SKM-1 treated with dmso at 0.1 percent for 144 hours (cell line): Measurements from ENCODE around the gene PDCD1LG2.
"Not testable (repeated sequence)": the region's sequence is repeated elsewhere in the genome, so short reads cannot be mapped to it uniquely, and the experiment has no call there.

Experiments used
- DNase-seq: peaks from one replicate; lab custom pipeline; 2025; ENCODE audit not compliant: unreplicated experiment; lab: John Stamatoyannopoulos, UW

Gene PDCD1LG2

DNA sequence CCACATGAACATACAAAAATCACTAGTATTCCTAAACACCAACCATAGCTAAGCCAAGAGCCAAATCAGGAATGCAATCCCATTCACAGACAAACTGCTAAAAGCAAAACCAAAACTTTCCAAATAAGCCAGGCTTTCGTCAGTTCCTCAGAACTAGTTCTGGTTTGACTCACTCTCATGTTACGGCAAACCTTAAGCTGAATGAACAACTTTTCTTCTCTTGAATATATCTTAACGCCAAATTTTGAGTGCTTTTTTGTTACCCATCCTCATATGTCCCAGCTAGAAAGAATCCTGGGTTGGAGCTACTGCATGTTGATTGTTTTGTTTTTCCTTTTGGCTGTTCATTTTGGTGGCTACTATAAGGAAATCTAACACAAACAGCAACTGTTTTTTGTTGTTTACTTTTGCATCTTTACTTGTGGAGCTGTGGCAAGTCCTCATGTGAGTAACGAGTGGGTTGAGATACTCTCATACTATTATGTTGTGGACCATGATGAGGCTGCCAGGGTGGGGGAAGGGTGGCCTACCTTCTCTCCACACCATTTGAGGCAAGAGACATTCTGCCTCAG is at the start of gene PDCD1LG2:
Gene PDCD1LG2 (plus strand): TSS at position 172 of the 572 bp plus-strand sequence. CDS start 12,016 bp downstream, outside the sequence.
- DNase-seq, result no peak

DNA sequence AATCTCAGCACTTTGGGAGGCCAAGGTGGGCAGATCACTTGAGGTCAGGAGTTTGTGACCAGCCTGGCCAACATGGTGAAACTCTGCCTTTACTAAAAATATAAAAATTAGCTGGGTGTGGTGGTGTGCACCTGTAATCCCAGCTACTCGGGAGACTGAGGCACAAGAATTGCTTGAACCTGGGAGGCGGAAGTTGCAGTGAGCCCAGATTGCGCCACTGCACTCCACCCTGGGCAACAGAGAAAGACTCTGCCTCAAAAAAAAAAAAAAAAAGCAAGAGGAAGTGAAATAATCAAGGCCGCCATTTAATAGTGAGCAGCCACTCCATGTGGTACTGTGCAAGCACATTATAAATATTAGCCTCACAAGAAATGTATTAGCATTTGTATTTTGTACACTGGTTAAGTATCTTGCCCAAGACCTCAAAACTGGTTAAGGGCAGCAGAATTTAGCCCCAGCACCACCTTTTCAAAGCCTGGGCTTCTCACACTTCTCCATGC is 45.5 kb upstream of the PDCD1LG2 start:
- DNase-seq, result not testable (repeated sequence)

DNA sequence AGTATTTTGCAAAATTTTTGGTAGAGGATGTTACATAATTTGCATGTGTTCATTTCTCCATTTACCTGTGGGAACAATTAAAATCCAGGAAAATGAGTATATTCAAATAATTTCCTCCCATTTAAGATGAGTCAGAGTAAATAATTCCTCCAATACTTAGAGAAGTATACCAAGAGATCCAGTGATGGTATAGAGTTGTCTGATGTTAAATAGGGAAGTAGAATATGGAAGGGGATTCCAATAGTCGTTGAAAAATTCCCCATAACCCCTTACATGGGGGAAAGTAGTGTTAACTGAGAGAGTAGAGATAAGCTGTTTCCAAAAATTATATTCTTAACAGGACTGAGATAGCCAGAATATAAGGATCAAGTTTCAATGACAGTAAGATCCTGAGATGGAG is 44.3 kb upstream of the PDCD1LG2 start:
- no peak for DNase-seq

DNA sequence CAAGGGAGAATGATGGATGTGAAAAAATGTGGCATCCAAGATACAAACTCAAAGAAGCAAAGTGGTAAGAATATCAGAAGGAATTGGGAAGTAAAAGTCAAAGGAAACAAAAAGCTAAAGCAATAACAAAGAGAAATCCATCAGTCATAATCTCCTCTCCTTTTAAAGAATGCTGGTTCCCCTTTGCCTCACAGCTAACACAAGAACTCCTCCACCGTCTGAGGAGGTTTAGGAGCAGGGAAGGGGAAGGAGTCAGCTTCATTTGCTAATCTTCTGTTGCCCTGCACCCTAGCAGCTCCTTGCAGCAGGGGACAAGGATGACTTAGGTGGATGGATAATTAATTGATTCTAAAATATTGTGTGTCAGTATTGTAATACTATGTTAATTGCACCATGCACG is 43.6 kb upstream of the PDCD1LG2 start:
- DNase-seq, result no peak

DNA sequence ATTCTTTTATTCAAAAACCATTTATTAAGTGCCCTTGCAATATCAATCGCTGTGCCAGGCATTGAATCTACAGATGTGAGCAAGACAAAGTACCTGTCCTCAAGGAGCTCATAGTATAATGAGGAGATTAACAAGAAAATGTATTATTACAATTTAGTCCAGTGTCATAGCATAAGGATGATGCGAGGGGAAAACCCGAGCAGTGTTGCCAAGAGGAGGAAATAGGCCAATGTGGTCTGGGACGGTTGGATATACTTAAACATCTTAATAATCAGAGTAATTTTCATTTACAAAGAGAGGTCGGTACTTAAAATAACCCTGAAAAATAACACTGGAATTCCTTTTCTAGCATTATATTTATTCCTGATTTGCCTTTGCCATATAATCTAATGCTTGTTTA is 41.5 kb upstream of the PDCD1LG2 start:
- no peak for DNase-seq

DNA sequence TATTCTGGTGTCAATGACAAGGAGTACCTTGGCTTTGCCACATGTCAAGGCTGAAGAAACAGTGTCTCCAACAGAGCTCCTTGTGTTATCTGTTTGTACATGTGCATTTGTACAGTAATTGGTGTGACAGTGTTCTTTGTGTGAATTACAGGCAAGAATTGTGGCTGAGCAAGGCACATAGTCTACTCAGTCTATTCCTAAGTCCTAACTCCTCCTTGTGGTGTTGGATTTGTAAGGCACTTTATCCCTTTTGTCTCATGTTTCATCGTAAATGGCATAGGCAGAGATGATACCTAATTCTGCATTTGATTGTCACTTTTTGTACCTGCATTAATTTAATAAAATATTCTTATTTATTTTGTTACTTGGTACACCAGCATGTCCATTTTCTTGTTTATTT is 40.2 kb upstream of the PDCD1LG2 start:
- DNase-seq, result no peak

DNA sequence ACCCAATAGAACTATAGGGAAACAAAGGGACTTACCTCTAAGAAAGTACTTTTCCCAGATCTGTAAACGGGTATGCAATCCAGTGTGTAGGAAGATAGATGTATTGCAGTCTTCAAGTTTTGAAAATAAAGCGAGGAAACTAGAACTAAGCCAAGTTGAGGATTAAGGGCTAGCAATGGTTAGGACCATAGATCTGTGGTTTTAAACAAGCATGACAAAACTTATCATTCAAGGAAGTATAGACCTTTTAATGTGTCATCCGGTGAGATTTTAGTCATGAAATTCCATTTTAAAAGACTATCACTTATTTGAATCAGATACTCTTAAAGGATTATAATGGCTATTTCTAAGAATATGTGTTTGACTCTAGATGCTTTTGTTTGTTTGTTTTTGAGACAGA is 39.5 kb upstream of the PDCD1LG2 start:
- DNase-seq, result no peak

DNA sequence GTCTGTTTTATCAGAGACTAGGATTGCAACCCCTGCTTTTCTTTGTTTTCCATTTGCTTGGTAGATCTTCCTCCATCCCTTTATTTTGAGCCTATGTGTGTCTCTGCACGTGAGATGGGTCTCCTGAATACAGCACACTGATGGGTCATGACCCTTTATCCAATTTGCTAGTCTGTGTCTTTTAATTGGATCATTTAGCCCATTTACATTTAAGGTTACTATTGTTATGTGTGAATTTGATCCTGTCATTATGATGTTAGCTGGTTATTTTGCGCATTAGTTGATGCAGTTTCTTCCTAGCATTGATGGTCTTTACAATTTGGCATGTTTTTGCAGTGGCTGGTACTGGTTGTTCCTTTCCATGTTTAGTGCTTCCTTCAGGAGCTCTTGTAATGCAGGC is 34.7 kb upstream of the PDCD1LG2 start:
- not testable (repeated sequence) for DNase-seq

DNA sequence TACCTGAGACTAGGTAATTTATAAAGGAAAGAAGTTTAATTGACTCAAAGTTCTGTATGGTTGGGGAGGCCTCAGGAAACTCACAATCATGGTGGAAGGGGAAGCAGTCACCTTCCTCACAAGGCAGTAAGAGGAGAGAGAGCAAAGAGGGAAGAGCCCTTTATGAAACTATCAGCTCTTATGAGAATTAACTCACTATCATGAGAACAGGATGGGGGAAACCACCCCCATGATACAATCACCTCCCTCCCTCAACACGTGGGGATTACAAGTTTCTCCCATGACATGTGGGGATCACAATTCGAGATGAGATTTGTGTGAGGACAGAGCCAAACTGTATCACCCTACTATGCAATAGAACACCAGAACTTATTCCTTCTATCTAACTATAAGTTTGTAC is 32.1 kb upstream of the PDCD1LG2 start:
- DNase-seq, result no peak

DNA sequence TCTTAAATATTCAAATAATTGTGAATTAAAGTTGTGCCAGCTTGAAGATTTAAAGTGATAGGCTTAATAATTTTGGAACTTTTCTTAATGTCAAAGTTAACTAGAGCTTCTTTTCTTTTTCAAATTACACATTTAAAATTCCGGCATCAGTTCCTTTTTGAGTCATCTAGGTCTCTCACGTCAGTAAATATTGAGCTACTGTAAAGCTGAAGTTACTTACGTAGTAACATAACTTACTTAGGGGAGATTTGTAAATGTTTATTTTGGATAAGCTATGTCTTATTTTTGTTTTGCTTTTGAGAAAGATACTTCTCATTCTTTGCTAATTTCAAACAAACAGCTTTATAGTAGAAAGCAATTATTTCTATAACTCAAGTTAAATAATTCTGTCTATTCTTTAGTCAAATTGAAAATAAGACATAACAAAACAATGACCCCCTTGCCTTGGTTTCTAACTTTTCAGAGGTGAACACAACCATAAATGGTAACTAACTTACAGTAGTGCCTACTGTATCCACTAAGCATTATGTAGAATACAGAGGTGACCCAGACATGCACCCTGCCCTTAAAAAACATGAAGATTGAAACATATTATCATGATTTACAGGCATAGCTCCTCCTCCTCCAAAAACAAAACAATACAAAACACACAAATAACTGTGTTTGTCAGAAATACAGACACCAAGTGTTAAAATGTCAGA is 30.2 kb upstream of the PDCD1LG2 start:
- DNase-seq, result no peak

DNA sequence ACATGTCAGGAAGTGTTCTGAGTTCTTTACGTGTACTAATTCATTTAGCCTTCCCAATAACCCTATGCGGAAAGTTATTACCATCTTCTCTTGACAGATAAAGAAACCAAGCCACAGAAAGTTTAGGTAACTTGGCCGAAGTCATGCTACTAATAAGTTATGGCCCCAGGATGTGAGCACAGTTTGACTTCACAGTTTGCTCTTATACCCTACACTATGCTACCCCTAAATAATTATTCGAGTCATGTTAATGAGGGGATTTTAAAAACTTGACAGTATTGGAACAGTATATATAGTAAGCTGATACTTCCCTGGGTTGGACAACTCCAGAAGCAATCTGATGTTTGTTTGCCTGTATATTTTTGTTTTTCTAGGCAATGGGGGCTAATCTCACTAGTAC is 29.4 kb upstream of the PDCD1LG2 start:
- no peak for DNase-seq

DNA sequence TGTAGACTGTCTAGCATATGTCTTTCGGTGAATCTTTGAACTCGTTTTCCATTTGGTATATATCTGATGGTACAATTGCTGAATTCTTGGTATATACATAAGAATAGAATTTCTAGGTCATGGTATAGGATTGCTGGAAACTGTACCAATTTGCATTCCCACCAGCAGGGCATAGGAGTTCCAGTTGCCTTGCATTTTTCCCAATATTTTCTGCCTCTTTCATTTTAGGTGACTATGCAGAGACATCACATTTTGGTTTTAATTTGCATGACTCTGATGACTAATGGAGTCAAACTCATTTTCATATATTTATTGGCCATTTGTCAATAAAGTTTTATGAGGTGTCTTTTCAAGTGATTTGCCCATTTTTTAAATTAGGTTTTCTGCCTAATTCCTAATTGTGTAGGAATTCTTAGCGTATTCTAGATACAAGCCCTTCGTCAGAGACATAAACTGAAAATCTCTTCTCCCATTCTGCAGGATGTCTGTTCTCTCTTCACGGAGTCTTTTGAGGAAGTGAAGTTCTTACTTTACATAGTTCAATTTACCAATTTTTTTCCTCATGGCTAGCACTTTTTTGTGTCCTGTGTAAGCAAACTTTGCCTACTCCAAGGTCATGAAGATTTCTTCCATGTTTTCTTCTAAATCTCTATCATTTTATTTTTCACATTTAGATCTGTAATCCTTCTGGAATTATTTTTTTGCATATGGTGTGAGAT is 28.9 kb upstream of the PDCD1LG2 start:
- no peak for DNase-seq

DNA sequence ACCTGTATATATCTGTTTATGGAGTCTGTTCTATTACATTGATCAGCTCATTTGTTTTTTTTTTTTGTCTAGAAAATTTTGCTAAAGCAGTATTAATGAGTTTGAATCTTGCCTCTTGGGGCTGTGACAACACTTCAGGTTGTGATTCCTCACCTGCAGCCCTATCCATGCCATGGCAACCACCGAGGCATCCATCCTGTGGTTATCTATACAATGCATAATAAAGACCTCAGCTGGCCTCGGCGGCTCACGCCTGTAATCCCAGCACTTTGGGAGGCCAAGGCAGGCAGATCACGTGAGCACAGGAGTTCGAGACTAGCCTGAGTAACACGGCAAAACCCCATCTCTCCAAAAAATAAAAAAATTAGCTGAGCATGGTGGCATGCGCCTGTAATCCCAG is 28.1 kb upstream of the PDCD1LG2 start:
- no peak for DNase-seq

DNA sequence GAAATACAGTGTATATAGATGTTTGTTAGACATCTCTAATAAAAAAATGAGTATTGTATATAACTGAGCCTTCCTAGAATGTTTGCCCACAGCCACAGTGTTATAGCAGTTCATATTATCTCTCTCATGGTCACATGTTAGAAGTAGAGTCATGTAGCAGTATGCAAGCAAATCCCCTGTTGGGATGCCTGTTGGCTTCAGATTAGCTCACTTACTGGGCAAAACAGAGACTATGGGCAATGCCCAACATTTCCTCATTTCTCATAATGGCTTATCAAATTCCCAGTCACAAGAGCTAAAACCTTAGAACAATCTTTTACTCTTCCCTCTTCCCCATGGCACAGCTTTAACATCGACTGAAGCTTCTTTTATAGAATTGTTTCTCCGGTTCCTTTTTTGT is 27.0 kb upstream of the PDCD1LG2 start:
- no peak for DNase-seq

DNA sequence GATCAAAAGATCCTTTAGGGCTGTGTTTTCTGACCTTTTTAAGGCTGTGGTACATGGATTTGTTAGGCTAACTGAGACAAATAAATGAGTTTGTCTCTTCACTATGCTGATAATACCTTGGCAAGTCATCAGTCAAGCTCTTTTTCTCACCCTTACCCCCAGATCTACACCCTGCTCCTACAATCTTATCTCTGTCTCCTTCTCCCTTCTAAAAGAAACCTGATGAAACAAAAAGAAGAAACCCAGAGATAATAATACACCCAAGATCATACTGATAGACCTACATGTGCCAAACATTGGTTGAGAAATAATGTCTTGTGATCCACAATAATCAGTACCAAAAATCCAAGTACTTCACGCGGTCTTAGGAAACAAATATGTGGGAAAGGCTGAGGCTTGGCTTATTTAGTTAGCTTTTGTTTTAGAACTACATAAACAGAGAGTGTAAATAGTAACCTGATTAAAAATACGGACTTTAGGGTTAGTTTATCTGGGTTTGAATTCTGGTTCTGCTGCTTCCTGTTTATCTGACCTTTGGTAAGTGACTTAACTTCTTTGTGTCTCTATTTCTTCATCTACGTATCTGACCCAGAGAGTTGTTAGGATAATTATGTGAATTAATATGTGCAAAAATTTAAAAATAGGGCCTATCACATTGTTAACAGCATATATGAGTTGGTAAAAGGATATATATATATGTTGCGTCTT is 24.8 kb upstream of the PDCD1LG2 start:
- no peak for DNase-seq

DNA sequence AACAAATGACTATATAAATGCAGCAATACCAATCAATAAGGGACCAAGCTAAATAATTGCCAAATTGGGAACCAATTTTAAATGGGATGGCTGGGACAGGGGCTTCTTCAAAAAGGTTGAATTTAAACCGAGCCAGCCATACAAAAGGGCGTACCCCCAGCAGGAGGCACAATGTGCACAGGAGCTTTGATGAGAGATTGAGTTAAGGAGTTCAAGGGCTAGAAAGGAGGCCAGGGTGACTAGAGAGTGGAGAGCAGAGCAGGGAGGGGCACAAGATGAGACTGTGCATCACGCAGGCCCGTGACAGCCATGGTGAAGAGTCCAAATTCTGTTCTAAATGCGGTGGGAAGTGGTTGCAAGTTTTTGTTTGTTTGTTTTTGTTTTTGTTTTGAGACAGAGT is 23.3 kb upstream of the PDCD1LG2 start:
- no peak for DNase-seq

DNA sequence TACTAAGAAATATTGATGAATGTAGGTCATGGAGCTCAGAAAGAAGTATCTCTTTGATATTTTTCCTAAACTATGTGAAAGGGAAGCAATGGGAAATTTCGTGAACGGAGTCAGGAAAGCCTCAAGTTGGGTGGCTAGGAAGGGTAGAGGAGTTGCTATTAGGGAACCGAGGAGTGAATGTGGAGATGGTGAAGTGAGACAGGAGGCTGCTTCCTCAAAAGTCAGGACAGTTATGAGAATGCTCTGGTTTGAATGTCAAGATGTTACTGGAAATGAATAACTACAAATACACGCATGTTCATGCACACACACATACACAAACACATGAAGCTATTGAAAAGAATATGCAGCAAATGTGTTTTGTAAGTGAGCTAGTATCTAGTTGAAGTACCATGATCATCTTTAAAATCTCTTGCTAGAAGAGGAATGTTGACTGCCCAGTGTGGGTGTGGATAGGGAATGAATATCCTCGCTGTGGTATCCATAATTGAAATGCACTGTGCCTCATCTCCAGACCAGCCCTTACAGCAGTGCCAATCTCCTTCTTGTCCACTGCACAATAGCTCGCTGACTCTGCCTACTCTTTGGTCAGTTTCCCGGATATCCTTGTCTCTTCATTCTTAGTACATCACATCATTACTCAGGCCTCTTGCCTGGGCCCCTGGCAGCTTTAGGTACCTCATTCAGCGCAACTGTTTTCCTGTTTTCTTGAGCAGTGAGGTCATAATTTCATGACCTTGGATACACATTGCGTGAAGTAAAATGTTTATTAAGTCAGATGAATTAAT is 21.9 kb upstream of the PDCD1LG2 start:
- DNase-seq, result no peak

DNA sequence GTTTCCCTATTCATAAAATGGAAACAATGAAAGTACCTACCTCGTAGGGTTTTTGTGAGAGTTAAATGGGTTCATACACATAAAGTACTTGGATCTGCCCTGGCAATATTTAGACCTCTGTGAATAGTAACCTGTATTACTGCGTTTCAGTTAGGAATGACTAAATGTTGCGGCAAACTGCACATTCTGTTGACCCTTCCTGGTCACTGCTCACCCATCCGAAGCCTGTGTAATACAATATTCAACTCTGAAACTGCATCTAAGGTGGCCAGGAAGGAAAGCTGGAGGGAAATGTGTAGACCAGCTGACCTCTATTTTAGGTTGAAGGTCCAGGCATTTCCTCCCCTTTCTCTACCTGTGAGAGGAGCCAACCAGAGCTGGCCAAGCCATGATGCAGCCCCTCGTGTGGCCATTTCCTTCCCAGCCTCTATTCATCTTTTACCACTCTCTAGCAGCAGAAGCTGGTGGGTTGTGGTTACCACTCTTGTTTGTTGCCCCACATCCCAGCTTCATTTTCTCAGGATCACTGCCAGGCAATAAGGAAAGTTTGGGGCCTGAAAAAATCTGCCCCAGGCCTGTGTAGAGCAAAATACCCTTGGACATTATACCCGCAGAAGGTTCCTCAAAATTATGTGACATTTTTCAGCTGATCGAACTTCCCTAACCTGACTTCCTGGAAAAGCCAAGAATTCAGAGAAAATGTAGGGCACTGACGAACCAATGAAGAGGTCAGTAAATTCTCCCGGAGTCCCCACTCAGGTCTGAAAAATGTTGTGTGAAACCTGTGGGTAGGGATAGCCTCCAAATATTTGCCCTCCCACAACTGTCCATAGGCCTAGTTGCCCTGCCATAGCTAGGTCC is 20.5 kb upstream of the PDCD1LG2 start:
- no peak for DNase-seq

DNA sequence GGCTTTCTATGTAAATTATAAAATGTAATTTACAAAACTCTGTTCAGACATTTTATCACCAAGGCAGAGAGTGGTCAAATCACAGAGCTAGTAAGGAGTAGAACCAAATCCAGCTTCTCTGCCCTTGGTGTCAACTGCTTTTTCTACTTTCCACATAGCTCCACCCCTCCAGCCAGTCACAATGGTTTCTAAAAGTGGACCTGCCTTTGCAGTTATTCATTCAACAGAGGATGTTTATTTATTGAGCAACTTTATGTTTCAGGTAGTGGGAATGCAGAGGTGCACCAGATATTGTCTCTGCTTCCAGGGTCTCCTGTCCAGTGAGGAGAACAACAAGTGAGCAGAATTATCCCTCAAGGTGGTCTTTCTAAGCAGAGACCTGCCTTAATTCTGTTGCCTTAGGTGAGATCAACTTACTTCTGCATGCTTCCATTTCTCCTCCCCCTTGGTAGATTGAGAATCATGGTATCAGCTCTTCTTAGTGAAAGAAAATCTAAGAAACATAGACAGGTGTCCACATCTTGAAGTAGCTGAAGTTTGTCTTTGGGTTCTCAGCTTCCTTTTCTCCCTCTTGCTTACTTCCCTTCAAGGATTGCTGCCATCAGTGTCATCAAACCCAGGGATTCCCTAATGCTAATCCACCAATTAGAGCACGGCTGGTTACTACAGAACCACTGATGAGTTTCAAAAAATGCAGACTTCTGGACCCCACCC is 17.2 kb upstream of the PDCD1LG2 start:
- DNase-seq, result no peak
